ENCODE data around the gene DOCK4. TPM values are rescaled to one million over a fixed set of nuclear protein-coding genes. Genes with fewer than 3 reads are reported as not detected.

Gene DOCK4
- total and polyA plus RNA-seq, 2 of the 8 experiments (the other 6 are each of a cell fraction or from before 2014, with no cell fraction given), result 5.1 to 23.6 TPM

DNA sequence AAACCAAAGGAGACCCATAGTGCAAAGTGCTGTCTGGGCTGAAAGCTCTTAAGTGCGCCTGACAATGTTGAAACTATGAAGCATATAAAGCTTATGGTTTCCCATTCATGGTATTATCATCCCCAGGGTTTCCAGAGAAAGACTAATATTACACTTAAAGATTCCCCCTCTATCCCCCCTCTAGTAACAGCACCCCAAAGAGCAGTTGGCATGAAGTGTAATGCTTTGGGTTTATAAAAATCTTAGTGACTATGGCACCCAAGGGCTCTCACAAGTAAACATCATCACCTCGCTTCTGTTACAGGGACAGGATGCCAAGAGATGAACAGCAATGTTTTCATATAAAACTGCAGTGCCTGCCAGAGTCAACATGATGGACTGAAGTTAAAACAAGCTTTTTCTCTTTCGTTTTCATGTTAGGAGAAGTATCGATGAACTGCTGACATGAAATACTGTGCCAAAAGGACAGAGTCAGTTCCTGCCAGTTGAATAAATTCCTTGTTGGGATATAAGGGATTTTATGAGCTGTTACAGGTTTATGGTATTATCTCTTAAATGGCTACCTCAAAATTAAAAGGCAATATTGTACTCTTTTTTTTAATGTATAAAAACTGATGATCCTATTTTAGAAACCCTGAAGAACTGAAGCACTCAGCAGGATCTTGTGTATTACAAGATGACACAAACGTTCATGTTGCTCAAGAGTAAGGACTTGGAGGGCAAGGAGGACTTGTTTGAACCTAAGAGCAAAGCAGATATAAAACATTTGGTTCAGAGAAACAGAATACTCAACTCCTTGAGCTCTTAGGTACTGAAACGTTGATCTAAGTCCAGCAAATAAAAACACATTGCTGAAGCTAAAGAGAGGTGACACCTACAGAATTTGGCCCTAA, 440.2 kb downstream of the DOCK4 start (continued):
- TF ChIP-seq, protein P1, sequence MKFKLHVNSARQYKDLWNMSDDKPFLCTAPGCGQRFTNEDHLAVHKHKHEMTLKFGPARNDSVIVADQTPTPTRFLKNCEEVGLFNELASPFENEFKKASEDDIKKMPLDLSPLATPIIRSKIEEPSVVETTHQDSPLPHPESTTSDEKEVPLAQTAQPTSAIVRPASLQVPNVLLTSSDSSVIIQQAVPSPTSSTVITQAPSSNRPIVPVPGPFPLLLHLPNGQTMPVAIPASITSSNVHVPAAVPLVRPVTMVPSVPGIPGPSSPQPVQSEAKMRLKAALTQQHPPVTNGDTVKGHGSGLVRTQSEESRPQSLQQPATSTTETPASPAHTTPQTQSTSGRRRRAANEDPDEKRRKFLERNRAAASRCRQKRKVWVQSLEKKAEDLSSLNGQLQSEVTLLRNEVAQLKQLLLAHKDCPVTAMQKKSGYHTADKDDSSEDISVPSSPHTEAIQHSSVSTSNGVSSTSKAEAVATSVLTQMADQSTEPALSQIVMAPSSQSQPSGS (IDR thresholded peaks at IDR 0.05; ENCODE audit: low read length), result no peak
- no peak for TF ChIP-seq PHF8 (conservative IDR thresholded peaks at IDR 0.05; ENCODE audit: low read depth, low read length)
- TF ChIP-seq RAD21 (IDR thresholded peaks at IDR 0.05 in 1 of 2, conservative IDR thresholded peaks at IDR 0.05 in 1 of 2; ENCODE audit: low read depth in 2 of 2, low read length in 2 of 2), result no peak
- no peak for TF ChIP-seq CBX8 (IDR thresholded peaks at IDR 0.05; ENCODE audit: borderline replicate concordance, low read depth, low read length)
- TF ChIP-seq SP2 (IDR thresholded peaks at IDR 0.05; ENCODE audit: low read length), result no peak
- no peak for TF ChIP-seq KDM1A (IDR thresholded peaks at IDR 0.05; ENCODE audit: borderline replicate concordance, low read length)
- no peak for TF ChIP-seq CREB1 (IDR thresholded peaks at IDR 0.05)
- no peak for TF ChIP-seq SIN3A (conservative IDR thresholded peaks at IDR 0.05 in 1 of 2, IDR thresholded peaks at IDR 0.05 in 1 of 2; ENCODE audit: low read depth in 1 of 2, low read length in 2 of 2)
- no peak for TF ChIP-seq RXRA (IDR thresholded peaks at IDR 0.05; ENCODE audit: insufficient read depth, low read depth, low read length)

All from H1 (cell line).